NT2/D1 (cell line): ENCODE measurements around the gene GREB1.

Experiments
- SUZ12 ChIP-seq: IDR thresholded peaks from 2 replicates; pipeline ENCODE4 v1.6.1; 2011; ENCODE audit not compliant: insufficient read length, insufficient read depth; ENCODE audit errors: extremely low read depth
- YY1 ChIP-seq: IDR thresholded peaks from 2 replicates; pipeline ENCODE4 v1.6.1; 2011; ENCODE audit not compliant: insufficient read length, insufficient read depth

DNA sequence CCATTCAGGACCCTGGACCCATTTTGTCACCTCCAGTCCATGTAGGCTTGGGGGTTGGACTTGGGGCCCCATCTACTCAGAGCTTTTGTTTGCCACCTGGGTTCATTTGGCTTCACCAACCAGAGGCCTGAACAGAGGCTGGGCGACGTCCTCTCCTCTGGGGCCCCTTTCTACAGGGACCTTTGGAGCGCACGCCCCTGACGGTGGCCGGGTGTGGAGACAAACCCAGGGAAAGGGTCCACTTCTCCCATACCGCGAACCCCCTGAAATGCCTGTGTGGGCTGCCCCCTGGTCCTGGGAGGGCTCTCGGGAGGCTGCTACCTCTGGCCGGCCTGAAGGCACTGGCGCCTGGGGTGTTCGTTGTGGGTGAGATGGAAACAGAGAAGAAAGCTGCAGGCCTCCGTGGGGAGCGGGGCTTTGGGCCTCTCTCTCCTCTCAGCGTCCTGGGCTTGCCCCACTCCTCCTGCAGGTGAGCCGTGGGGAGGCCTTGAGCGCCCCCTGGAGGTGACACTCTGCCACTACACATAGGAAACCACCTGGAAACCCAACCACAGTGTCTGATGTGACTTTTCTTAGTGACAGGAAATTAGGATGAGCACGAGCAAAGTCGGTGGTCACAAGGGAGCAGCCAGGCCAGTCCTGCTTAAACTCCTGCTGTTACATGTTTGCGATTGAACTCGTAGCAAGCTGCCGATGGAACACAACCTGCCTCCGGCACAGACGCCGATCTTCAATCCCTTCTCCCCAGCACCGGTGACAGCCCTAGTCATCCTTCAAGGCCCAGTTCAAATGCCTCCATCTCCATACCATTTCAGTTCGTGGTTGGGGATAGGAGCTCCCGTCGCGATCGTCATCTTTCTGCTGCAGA lies 148.1 kb downstream of the GREB1 start:
- TF ChIP-seq SUZ12 (no peak), YY1 (no peak)
